Panc1 (cell line): Measurements from ENCODE around the gene CYP4F22. TPM values are rescaled to one million over a fixed set of nuclear protein-coding genes. Genes with fewer than 3 reads are reported as not detected.

Experiments
- ATAC-seq: fragments of 200-7000 bp; cut with Tn5 transposase; 2 replicates; pipeline ENCODE4 v1.9.1; 2020; ENCODE audit warnings: mild to moderate bottlenecking, moderate library complexity
- BruUV-seq: library from RNA; stranded (reverse); fragments of 400-500 nt; replicated peaks from 2 replicates; lab custom pipeline; 2021; lab: Mats Ljungman, UMichigan
- CTCF ChIA-PET: fragments of 300-600 bp; sonication (Branson Sonifier 250); formaldehyde crosslinking; loops from one replicate; lab custom pipeline; 2022; ENCODE audit warnings: antibody characterized with exemption; lab: Charles Lee
- POLR2A ChIA-PET: fragments of 300-600 bp; sonication (Branson Sonifier 250); formaldehyde crosslinking; loops from one replicate; lab custom pipeline; 2022; ENCODE audit warnings: antibody characterized with exemption; lab: Charles Lee
- DNase-seq: peaks from one replicate; pipeline ENCODE4 v3.0.0-alpha.2; 2010; ENCODE audit warnings: low read depth, low spot score
- H3K27ac ChIP-seq: 2 replicates; pipeline ENCODE4 v1.5.1; 2011; ENCODE audit warnings: mild to moderate bottlenecking, low read length, inconsistent platforms
- H3K27me3 ChIP-seq: fragments of 200-500 bp; sonication (Bioruptor generic); 2 replicates; pipeline ENCODE4 v1.6.0; 2014; ENCODE audit warnings: low read length, inconsistent platforms; ENCODE audit not compliant: control insufficient read depth, insufficient read depth
- H3K36me3 ChIP-seq: fragments of 200-500 bp; sonication (Bioruptor generic); 2 replicates; pipeline ENCODE4 v1.5.1; 2014; ENCODE audit warnings: inconsistent platforms, mild to moderate bottlenecking, low read length, moderate library complexity; ENCODE audit not compliant: control insufficient read depth, insufficient read depth
- H3K4me1 ChIP-seq: 2 replicates; pipeline ENCODE4 v1.5.1; 2011; ENCODE audit warnings: inconsistent platforms, mild to moderate bottlenecking, low read length, moderate library complexity; ENCODE audit not compliant: control insufficient read depth, insufficient read depth
- H3K4me3 ChIP-seq, 2 experiments: 2 replicates each; pipeline ENCODE4 v1.5.1; 2011 to 2012; ENCODE audit warnings: low read depth in 2 of 2, low read length in 2 of 2, mild to moderate bottlenecking in 2 of 2, inconsistent platforms in 1 of 2, moderate library complexity in 1 of 2
- H3K9me3 ChIP-seq: fragments of 200-500 bp; sonication (Bioruptor generic); 2 replicates; pipeline ENCODE4 v1.5.1; 2014; ENCODE audit warnings: low read depth, mild to moderate bottlenecking, inconsistent platforms, low read length, moderate library complexity; ENCODE audit not compliant: control insufficient read depth, insufficient read depth
- POLR2AphosphoS5 ChIP-seq: IDR thresholded peaks from 2 replicates; pipeline ENCODE4 v1.6.1; 2012; ENCODE audit warnings: mild to moderate bottlenecking, low read depth, low read length, moderate library complexity
- SIN3A ChIP-seq: IDR thresholded peaks from 2 replicates; pipeline ENCODE4 v1.6.1; 2012; ENCODE audit warnings: low read depth, mild to moderate bottlenecking, low read length, moderate library complexity, borderline replicate concordance; ENCODE audit not compliant: insufficient read depth
- TCF7L2 ChIP-seq: IDR thresholded peaks from 2 replicates; pipeline ENCODE4 v1.6.1; 2011; ENCODE audit warnings: mild to moderate bottlenecking, low read depth, low read length, inconsistent platforms
- in situ Hi-C: cut with HindIII; loops from 2 replicates; pipeline ENCODE4 v1.10.0; 2016; ENCODE audit warnings: low sequenced_read_pairs, low pct_unique_long_range_greater_than_20kb
- intact Hi-C: fragments of 100-400 bp; cut with micrococcal nuclease; formaldehyde crosslinking; loops from one replicate; pipeline ENCODE4 v1.10.0; 2022; ENCODE audit not compliant: unreplicated experiment
- total RNA-seq: library from RNA; stranded (reverse); gene quantifications from one replicate; pipeline ENCODE4 v1.2.1, GENCODE V29; 2021; ENCODE audit not compliant: unreplicated experiment
- TF ChIP-seq, protein P1 (sequence below), 2 experiments: IDR thresholded peaks; 2 replicates each; pipeline ENCODE4 v1.6.1; 2011 to 2012; ENCODE audit warnings: low read depth in 2 of 2, control low read depth in 1 of 2, low read length in 1 of 2, mild to moderate bottlenecking in 1 of 2, moderate library complexity in 1 of 2; ENCODE audit not compliant: insufficient read depth in 1 of 2
- TF ChIP-seq, protein P2 (sequence below): fragments of 450-650 bp; IDR thresholded peaks from 2 replicates; pipeline ENCODE4 v1.5.1; 2017; ENCODE audit warnings: mild to moderate bottlenecking

Gene CYP4F22
- total RNA-seq, 1 experiment from 2014 or later = 0.21 TPM

GRCh38 chr19:15544970-15545369, 36.6 kb downstream of the CYP4F22 start:
- Histone ChIP-seq H3K27ac (no peak overlapping the region), H3K9me3 (no peaks in the 10 kb centered on the region), H3K4me1 (no peaks in the 10 kb centered on the region), H3K27me3 (no peaks in the 10 kb centered on the region), H3K4me3 (no peak overlapping the region), H3K36me3 (no peaks in the 10 kb centered on the region)
- intact Hi-C loops (no loop called here), in situ Hi-C loops (no loop called here)
- ATAC-seq (no peak), DNase-seq (no peak)
- CTCF ChIA-PET = interaction anchor here (0.6 kb wide), 1 partner anchor 8 kb away, joined by 6 read pairs; no protein-coding TSS in a partner anchor
- no TSS peak for BruUV-seq
- POLR2A ChIA-PET = no interaction called here
- no peak for TF ChIP-seq TCF7L2
- TF ChIP-seq POLR2AphosphoS5 = no peak
- TF ChIP-seq, protein P1, sequence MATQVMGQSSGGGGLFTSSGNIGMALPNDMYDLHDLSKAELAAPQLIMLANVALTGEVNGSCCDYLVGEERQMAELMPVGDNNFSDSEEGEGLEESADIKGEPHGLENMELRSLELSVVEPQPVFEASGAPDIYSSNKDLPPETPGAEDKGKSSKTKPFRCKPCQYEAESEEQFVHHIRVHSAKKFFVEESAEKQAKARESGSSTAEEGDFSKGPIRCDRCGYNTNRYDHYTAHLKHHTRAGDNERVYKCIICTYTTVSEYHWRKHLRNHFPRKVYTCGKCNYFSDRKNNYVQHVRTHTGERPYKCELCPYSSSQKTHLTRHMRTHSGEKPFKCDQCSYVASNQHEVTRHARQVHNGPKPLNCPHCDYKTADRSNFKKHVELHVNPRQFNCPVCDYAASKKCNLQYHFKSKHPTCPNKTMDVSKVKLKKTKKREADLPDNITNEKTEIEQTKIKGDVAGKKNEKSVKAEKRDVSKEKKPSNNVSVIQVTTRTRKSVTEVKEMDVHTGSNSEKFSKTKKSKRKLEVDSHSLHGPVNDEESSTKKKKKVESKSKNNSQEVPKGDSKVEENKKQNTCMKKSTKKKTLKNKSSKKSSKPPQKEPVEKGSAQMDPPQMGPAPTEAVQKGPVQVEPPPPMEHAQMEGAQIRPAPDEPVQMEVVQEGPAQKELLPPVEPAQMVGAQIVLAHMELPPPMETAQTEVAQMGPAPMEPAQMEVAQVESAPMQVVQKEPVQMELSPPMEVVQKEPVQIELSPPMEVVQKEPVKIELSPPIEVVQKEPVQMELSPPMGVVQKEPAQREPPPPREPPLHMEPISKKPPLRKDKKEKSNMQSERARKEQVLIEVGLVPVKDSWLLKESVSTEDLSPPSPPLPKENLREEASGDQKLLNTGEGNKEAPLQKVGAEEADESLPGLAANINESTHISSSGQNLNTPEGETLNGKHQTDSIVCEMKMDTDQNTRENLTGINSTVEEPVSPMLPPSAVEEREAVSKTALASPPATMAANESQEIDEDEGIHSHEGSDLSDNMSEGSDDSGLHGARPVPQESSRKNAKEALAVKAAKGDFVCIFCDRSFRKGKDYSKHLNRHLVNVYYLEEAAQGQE (IDR thresholded peaks at IDR 0.05; ENCODE audit: insufficient read depth in 1 of 2, low read depth in 2 of 2, low read length in 1 of 2) = no peak
- TF ChIP-seq SIN3A = no peak
- TF ChIP-seq, protein P2, sequence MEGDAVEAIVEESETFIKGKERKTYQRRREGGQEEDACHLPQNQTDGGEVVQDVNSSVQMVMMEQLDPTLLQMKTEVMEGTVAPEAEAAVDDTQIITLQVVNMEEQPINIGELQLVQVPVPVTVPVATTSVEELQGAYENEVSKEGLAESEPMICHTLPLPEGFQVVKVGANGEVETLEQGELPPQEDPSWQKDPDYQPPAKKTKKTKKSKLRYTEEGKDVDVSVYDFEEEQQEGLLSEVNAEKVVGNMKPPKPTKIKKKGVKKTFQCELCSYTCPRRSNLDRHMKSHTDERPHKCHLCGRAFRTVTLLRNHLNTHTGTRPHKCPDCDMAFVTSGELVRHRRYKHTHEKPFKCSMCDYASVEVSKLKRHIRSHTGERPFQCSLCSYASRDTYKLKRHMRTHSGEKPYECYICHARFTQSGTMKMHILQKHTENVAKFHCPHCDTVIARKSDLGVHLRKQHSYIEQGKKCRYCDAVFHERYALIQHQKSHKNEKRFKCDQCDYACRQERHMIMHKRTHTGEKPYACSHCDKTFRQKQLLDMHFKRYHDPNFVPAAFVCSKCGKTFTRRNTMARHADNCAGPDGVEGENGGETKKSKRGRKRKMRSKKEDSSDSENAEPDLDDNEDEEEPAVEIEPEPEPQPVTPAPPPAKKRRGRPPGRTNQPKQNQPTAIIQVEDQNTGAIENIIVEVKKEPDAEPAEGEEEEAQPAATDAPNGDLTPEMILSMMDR = no peak

DNA sequence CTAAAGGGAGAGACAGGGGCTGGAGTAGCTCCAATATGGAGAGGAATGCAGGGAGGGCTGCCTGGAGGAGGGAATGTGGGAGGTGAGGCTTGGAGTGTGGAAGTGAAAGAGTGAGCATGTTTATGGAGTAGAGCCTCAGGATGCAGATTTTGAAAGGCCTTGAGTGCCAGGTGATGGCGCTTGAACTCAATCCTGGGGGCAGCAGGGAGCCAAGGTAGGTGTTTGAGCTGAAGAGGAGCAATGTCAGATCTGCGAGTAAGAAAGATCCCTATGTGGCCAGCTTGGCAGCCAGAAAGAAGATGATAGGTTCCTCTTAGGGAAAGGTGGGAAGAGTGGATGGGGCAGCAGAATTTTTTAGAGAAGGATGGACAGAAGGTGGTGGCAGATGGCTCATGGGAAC, 40.3 kb downstream of the CYP4F22 start:
- Histone ChIP-seq H3K9me3 (no peaks in the 10 kb centered on the region), H3K27ac (no peak overlapping the region), H3K4me1 (no peaks in the 10 kb centered on the region), H3K36me3 (no peaks in the 10 kb centered on the region), H3K27me3 (no peaks in the 10 kb centered on the region), H3K4me3 (no peak overlapping the region)
- in situ Hi-C loops (no loop called here), intact Hi-C loops (no loop called here)
- CTCF ChIA-PET = no interaction called here
- TF ChIP-seq SIN3A = no peak
- TF ChIP-seq, protein P2 = no peak
- ATAC-seq (no peak), DNase-seq (no peak)
- POLR2A ChIA-PET = no interaction called here
- no TSS peak for BruUV-seq
